H1 (cell line): ENCODE measurements around the gene CEP72.

Experiments used
- BACH1 ChIP-seq: IDR thresholded peaks from 2 replicates; pipeline ENCODE4 v1.6.1; 2012; ENCODE audit warnings: low read length, improper control_type of control experiment
- BCL11A ChIP-seq, 2 experiments: IDR thresholded peaks; one replicate each; pipeline ENCODE4 v1.6.1; 2011; ENCODE audit warnings: low read depth in 2 of 2, low read length in 2 of 2, mild to moderate bottlenecking in 2 of 2
- CTCF ChIP-seq, 3 experiments: IDR thresholded peaks; 1 replicate in 2 of 3; 2 replicates in 1 of 3; pipeline versions ENCODE4 v1.5.1 to v1.6.1; 2011; ENCODE audit warnings: low read length in 3 of 3, mild to moderate bottlenecking in 3 of 3, inconsistent platforms in 2 of 3, low read depth in 1 of 3, moderate library complexity in 1 of 3; ENCODE audit not compliant: insufficient read depth in 1 of 3; ENCODE audit errors: control extremely low read depth in 1 of 3
- EP300 ChIP-seq, 2 experiments: IDR thresholded peaks; 1 replicate in 1 of 2; 2 replicates in 1 of 2; pipeline ENCODE4 v1.6.1; 2011 to 2012; ENCODE audit warnings: low read depth in 2 of 2, low read length in 2 of 2, mild to moderate bottlenecking in 2 of 2, borderline replicate concordance in 1 of 2, inconsistent platforms in 1 of 2, moderate library complexity in 1 of 2
- EZH2 ChIP-seq: fragments of 200-600 bp; sonication (generic); IDR thresholded peaks from 2 replicates; pipeline ENCODE4 v1.7.1; 2012; ENCODE audit warnings: low read depth, mild to moderate bottlenecking, moderate library complexity, low read length, inconsistent platforms; ENCODE audit not compliant: severe bottlenecking
- FOSL1 ChIP-seq: IDR thresholded peaks from 2 replicates; pipeline ENCODE4 v1.6.1; 2011; ENCODE audit warnings: mild to moderate bottlenecking, low read depth, low read length, moderate library complexity; ENCODE audit not compliant: insufficient read depth
- MAX ChIP-seq: IDR thresholded peaks from 2 replicates; pipeline ENCODE4 v1.6.1; 2012; ENCODE audit warnings: inconsistent platforms
- POLR2A ChIP-seq, 2 experiments: IDR thresholded peaks; 1 replicate in 1 of 2; 2 replicates in 1 of 2; pipeline ENCODE4 v1.6.1; 2011; ENCODE audit warnings: low read depth in 2 of 2, low read length in 2 of 2, mild to moderate bottlenecking in 2 of 2; ENCODE audit errors: control extremely low read depth in 1 of 2
- SIRT6 ChIP-seq: IDR thresholded peaks from one replicate; pipeline ENCODE4 v1.7.1; 2012; ENCODE audit warnings: low read length, inconsistent platforms
- SRF ChIP-seq: IDR thresholded peaks from 2 replicates; pipeline ENCODE4 v1.6.1; 2011; ENCODE audit warnings: mild to moderate bottlenecking, low read depth, low read length, moderate library complexity

GRCh38 chr5:582936-583635 lies 29.1 kb upstream of the CEP72 start:
- TF ChIP-seq EP300 (IDR thresholded peaks at IDR 0.05; ENCODE audit: borderline replicate concordance in 1 of 2, low read depth in 2 of 2, low read length in 2 of 2) (no peak), POLR2A (IDR thresholded peaks at IDR 0.05; ENCODE audit: control extremely low read depth in 1 of 2, low read depth in 2 of 2, low read length in 2 of 2) (no peak), MAX (no peak), FOSL1 (no peak), CTCF (IDR thresholded peaks at IDR 0.05; ENCODE audit: control extremely low read depth in 1 of 3, insufficient read depth in 1 of 3, low read depth in 1 of 3, low read length in 3 of 3) (no peak), EZH2 (no peak), BCL11A (IDR thresholded peaks at IDR 0.05; ENCODE audit: low read depth in 2 of 2, low read length in 2 of 2) (no peak), SIRT6 (no peak), BACH1 (no peak), SRF (no peak)
